Activated naive CD8-positive, alpha-beta T cell treated with anti-CD3 and anti-CD28 coated beads, Interleukin-2, amount 10 ng/mL, durations not matched to agents 7 days and 5 days (primary cell): ENCODE measurements around the gene PUS7. TPM values are rescaled to one million over a fixed set of nuclear protein-coding genes. Genes with fewer than 3 reads are reported as not detected.
"Not testable (repeated sequence)": the region's sequence is repeated elsewhere in the genome, so short reads cannot be mapped to it uniquely, and the experiment has no call there.

Experiments
- ATAC-seq: fragments of 150-1000 bp; cut with Tn5 transposase; one replicate; pipeline ENCODE4 v1.10.0; 2021; ENCODE audit warnings: low read depth, moderate library complexity
- POLR2A ChIA-PET: fragments of 350-600 bp; sonication (Branson Sonifier 250); formaldehyde crosslinking; loops from one replicate; lab custom pipeline; 2021; ENCODE audit warnings: antibody characterized with exemption; lab: Charles Lee
- DNase-seq: peaks from one replicate; pipeline ENCODE4 v3.0.0; 2021
- H3K27ac Mint-ChIP-seq: one replicate; pipeline ENCODE4 v1.8.0; 2022; ENCODE audit warnings: mild to moderate bottlenecking, mixed read lengths
- H3K27me3 Mint-ChIP-seq: one replicate; pipeline ENCODE4 v1.8.0; 2022; ENCODE audit warnings: mild to moderate bottlenecking, moderate library complexity, mixed read lengths
- H3K36me3 Mint-ChIP-seq: one replicate; pipeline ENCODE4 v1.8.0; 2021; ENCODE audit warnings: mild to moderate bottlenecking, mixed read lengths
- H3K4me1 Mint-ChIP-seq: one replicate; pipeline ENCODE4 v1.8.0; 2021; ENCODE audit warnings: mixed read lengths
- H3K4me3 Mint-ChIP-seq: one replicate; pipeline ENCODE4 v1.8.0; 2022; ENCODE audit warnings: mild to moderate bottlenecking, moderate library complexity, mixed read lengths
- H3K9me3 Mint-ChIP-seq: one replicate; pipeline ENCODE4 v1.8.0; 2021; ENCODE audit warnings: mixed read lengths
- total RNA-seq, 2 experiments: library from RNA; stranded (reverse); gene quantifications; one replicate each; pipeline ENCODE4 v1.2.3, GENCODE V29; 2021

PUS7 gene
- total RNA-seq, 2 experiments from 2014 or later, result 8.2 to 9.0 TPM

GRCh38 chr7:105524423-105524822, 2.4 kb upstream of the PUS7 start:
- H3K27me3 Mint-ChIP-seq, H3K9me3 Mint-ChIP-seq, DNase-seq, H3K4me3 Mint-ChIP-seq, H3K36me3 Mint-ChIP-seq, POLR2A ChIA-PET, ATAC-seq, H3K27ac Mint-ChIP-seq: not testable (repeated sequence)
- H3K4me1 Mint-ChIP-seq, result peaks cover 14% of the 10 kb centered on the region

DNA sequence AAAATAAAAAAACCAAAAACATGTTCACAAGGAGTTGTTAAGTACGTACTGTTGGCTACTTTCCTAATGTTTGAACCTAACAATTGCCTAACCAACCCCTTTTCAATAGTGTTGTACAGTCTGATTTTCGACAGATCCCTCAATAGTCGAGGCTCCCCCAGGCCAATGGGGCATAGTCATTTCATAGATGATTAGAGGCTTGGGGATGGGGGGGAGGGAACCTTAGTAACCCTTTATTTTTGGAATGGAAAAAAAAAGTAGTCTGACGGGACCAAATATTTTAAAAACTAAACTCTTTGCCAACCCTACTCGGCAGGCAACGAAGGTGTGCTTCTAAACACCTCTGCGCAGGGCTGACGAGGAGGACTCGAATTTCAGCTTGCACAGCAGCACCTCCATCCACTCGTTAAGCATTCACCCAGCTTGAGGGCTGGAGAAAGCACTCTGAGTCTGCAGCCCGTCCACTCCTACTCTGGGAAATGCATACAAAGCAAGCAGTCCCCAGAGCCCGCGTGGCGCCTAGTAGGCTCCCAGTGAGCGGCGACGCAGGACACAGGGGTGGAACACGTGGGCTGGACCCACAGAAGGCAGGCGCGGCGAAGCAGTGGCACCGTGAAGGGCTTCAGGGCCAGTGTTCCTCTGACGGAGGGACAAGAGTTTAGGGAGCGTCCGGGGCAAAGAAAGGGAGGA, 899 bp downstream of the PUS7 start:
- peak; percentile 27 for ATAC-seq
- DNase-seq, result peak; percentile 66
- H3K36me3 Mint-ChIP-seq, result peaks cover 5% of the 10 kb centered on the region
- H3K4me3 Mint-ChIP-seq, result peak overlapping the region; percentile 97
- H3K4me1 Mint-ChIP-seq, result peaks cover 14% of the 10 kb centered on the region
- no peaks in the 10 kb centered on the region for H3K27me3 Mint-ChIP-seq
- POLR2A ChIA-PET, result interaction anchor here (0.5 to 2.1 kb wide), 2 partner anchors 10 to 513 kb away, joined by 5 to 6 read pairs; no protein-coding TSS in a partner anchor
- no peaks in the 10 kb centered on the region for H3K9me3 Mint-ChIP-seq
- peak overlapping the region; percentile 95 for H3K27ac Mint-ChIP-seq

DNA sequence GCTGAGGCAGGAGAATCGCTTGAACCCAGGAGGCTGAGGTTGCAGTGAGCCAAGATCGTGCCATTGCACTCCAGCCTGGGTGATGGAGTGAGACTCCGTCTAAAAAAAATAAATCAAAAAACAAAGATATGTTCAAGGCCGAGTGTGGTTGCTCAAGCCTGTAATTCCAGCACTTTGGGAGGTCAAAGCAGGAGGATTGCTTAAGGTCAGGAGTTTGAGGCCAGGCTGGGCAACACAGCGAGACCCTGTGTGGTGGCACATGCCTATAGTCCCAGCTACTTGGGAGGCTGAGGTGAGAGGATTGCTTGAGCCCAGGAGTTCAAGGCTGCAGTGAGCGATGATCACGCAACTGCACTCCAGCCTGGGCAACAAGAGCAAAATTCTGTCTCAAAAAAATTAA, 1.5 kb downstream of the PUS7 start:
- not testable (repeated sequence) for H3K36me3 Mint-ChIP-seq, H3K9me3 Mint-ChIP-seq, H3K27me3 Mint-ChIP-seq, H3K4me3 Mint-ChIP-seq, ATAC-seq, H3K27ac Mint-ChIP-seq, DNase-seq
- POLR2A ChIA-PET, result interaction anchor here (0.5 to 2.1 kb wide), 3 partner anchors 11 to 513 kb away, joined by 3 to 6 read pairs (median 5); no protein-coding TSS in a partner anchor
- H3K4me1 Mint-ChIP-seq, result peaks cover 14% of the 10 kb centered on the region

DNA sequence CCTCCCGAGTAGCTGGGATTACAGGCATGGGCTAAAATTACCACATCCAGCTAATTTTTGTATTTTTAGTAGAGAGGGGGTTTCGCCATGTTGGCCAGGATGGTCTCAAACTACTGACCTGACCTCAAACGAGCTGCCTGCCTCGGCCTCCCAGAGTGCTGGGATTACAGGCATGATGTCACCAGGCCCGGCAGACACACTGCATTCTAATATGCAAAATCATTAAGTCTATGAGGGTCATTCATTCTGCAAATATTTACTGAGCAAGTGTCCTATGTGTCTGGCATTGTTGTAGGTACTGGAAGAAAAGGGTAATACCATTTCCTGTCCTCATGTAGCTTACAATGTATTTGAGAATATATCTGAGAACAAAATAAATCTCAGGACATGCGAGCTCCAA, 2.7 kb downstream of the PUS7 start:
- POLR2A ChIA-PET, result interaction anchor here (1.0 kb wide), 1 partner anchor 12 kb away, joined by 4 read pairs; the partner anchor contains the start of gene RINT1
- Mint-ChIP-seq H3K4me1 (peaks cover 17% of the 10 kb centered on the region), H3K9me3 (no peaks in the 10 kb centered on the region), H3K27ac (no peak overlapping the region), H3K4me3 (no peak overlapping the region), H3K36me3 (peaks cover 8% of the 10 kb centered on the region), H3K27me3 (no peaks in the 10 kb centered on the region)
- DNase-seq (no peak), ATAC-seq (no peak)

DNA sequence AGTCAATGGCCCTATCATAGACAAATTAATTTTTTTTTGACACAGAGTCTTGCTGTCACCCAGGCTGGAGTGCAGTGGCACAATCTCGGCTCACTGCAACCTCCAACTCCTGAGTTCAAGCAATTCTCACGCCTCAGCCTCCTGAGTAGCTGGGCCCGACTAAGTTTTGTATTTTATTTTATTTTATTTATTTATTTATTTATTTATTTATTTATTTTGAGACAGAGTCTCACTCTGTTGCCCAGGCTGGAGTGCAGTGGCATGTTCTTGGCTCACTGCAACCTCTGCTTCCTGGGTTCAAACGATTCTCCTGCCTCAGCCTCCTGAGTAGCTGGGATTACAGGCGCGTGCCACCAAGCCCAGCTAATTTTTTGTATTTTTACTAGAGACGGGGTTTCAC, 6.5 kb downstream of the PUS7 start:
- POLR2A ChIA-PET, result interaction anchor here (0.6 kb wide), 1 partner anchor 547 kb away, joined by 3 read pairs; no protein-coding TSS in a partner anchor
- H3K4me3 Mint-ChIP-seq, ATAC-seq, DNase-seq, H3K9me3 Mint-ChIP-seq, H3K36me3 Mint-ChIP-seq, H3K27ac Mint-ChIP-seq, H3K27me3 Mint-ChIP-seq: not testable (repeated sequence)
- peaks cover 21% of the 10 kb centered on the region for H3K4me1 Mint-ChIP-seq

DNA sequence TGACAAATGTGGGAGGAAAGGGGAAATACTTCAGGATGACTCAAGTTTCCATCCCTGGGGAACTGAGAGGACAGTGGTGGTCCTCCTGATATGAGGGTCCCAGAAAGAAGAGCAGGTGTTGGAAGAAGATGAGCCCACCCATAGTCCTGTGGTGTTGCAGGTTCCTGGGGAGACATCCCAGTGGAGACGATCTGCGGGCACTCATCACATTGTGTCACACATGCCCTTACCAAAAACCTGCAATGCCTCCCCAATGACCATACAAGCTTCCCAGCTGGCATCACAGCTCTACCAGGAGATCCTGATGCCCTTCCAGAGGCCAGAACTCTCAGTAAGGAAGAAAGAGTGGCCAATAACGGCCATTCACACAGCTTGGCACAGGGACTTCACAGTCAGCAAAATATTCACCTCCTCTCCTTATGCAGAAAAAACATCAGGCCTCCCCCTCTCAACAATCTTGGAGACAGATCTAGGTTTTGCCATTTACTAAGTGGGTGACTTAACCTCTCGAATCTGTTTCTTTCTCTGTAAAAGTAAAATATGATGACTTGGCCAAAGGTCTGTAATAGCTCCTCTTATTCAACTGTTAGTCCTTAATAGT, 9.0 kb downstream of the PUS7 start:
- POLR2A ChIA-PET, result no interaction called here
- H3K27me3 Mint-ChIP-seq, result no peaks in the 10 kb centered on the region
- H3K9me3 Mint-ChIP-seq, result no peaks in the 10 kb centered on the region
- DNase-seq (no peak), ATAC-seq (no peak)
- no peak overlapping the region for H3K4me3 Mint-ChIP-seq
- H3K4me1 Mint-ChIP-seq, result peaks cover 16% of the 10 kb centered on the region
- H3K36me3 Mint-ChIP-seq, result peaks cover 6% of the 10 kb centered on the region
- peak overlapping the region; percentile 75 for H3K27ac Mint-ChIP-seq

GRCh38 chr7:105512415-105512814, 9.7 kb downstream of the PUS7 start:
- H3K4me3 Mint-ChIP-seq, result no peak overlapping the region
- H3K36me3 Mint-ChIP-seq, result peaks cover 6% of the 10 kb centered on the region
- POLR2A ChIA-PET, result no interaction called here
- no peaks in the 10 kb centered on the region for H3K27me3 Mint-ChIP-seq
- ATAC-seq (no peak), DNase-seq (no peak)
- peaks cover 16% of the 10 kb centered on the region for H3K4me1 Mint-ChIP-seq
- no peaks in the 10 kb centered on the region for H3K9me3 Mint-ChIP-seq
- H3K27ac Mint-ChIP-seq, result peak overlapping the region; percentile 75

DNA sequence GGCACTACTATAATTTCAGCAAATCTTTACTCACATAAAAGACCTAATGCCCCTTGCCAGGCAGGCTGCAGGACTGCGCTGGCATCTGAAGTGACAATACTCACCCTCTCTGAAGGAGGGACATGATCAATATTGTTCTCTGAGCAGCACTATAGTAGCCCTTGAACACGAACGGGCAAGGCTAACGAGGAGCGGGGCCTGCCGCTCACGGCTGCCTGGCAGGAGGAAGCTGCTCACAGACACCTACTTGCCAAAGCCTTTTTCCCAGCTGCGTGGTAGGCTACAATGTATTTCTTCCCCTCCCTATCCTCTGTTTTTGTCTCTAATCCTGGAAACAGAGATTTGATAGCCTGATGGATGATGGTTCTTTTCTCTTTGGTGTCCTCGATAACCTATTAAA, 19.9 kb downstream of the PUS7 start:
- ATAC-seq (no peak), DNase-seq (no peak)
- Mint-ChIP-seq H3K36me3 (peaks cover 13% of the 10 kb centered on the region), H3K4me3 (no peak overlapping the region), H3K27ac (no peak overlapping the region), H3K4me1 (no peaks in the 10 kb centered on the region), H3K9me3 (no peaks in the 10 kb centered on the region), H3K27me3 (no peaks in the 10 kb centered on the region)
- POLR2A ChIA-PET, result no interaction called here

GRCh38 chr7:105497016-105497415, 25.1 kb downstream of the PUS7 start:
- no peak overlapping the region for H3K27ac Mint-ChIP-seq
- POLR2A ChIA-PET, result interaction anchor here (0.6 kb wide), 1 partner anchor 8 kb away, joined by 7 read pairs; no protein-coding TSS in a partner anchor
- H3K36me3 Mint-ChIP-seq, result peaks cover 6% of the 10 kb centered on the region

DNA sequence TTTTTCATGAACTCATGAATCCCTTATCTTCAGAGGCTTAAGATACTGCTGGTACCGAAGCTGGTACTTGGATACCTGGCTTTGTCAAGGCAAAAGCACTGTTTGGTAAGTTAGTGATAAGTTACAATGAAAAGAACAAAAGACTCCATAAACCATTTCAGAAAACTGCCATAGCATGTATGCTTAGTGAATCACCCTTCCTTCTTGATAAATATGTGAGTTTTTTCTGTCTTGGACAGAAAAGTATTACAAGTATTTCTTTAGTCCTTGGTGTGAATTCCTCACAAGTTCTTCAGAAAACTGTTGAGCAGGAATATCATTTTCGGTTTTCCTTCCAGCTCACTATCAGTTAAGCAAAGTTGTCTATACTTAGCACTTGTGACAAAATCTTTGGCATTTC, 25.6 kb downstream of the PUS7 start:
- Mint-ChIP-seq H3K36me3 (peaks cover 5% of the 10 kb centered on the region), H3K27me3 (no peaks in the 10 kb centered on the region), H3K4me3 (no peak overlapping the region), H3K27ac (no peak overlapping the region), H3K4me1 (no peaks in the 10 kb centered on the region), H3K9me3 (no peaks in the 10 kb centered on the region)
- ATAC-seq (no peak), DNase-seq (no peak)
- POLR2A ChIA-PET, result interaction anchor here (0.6 to 0.7 kb wide), 2 partner anchors 7 to 36 kb away, joined by 4 to 7 read pairs; no protein-coding TSS in a partner anchor

More at GRCh38 chr7:105497016-105497415, 25.1 kb downstream of the PUS7 start:
- H3K27me3 Mint-ChIP-seq, result no peaks in the 10 kb centered on the region
- no peak for DNase-seq
- ATAC-seq, result no peak
- no peak overlapping the region for H3K4me3 Mint-ChIP-seq
- no peaks in the 10 kb centered on the region for H3K9me3 Mint-ChIP-seq
- H3K4me1 Mint-ChIP-seq, result no peaks in the 10 kb centered on the region

GRCh38 chr7:105493923-105494315, 28.2 kb downstream of the PUS7 start:
- no peak overlapping the region for H3K4me3 Mint-ChIP-seq
- POLR2A ChIA-PET, result no interaction called here
- peaks cover 2% of the 10 kb centered on the region for H3K36me3 Mint-ChIP-seq
- peaks cover 3% of the 10 kb centered on the region for H3K4me1 Mint-ChIP-seq
- no peaks in the 10 kb centered on the region for H3K27me3 Mint-ChIP-seq
- no peaks in the 10 kb centered on the region for H3K9me3 Mint-ChIP-seq
- ATAC-seq (no peak), DNase-seq (no peak)
- H3K27ac Mint-ChIP-seq, result no peak overlapping the region

DNA sequence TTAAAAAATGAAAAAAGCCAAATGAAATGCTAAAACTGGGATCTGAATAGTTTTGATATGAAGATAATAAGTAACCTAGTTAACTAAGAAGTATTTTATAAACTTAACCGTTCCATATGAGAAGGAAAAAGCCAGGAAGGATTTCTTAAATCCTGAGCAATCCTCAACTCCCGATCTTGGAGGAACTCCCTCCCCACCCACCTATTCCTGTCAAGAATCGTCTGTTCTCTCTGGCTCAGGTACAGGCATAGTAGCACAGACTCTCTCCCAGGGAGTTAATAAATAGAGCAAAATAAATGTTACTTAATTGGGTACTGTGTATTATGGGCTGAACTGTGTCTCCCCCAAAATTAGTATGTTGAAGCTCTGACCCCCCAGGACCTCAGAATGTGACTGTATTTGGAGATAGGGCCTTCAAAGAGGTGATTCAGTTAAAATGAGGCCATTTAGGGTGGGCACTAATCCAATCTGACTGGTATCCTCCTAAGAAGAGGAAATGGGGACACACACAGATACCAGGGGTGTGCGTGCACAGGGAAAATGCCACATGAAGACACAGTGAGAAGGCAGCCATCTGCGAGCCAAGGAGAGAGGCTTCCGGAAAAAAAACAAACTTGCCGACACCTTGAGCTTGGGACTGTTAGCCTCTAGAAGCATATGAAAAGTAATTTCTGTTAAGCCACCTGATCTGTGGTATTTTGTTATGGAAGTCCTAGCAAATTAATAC, 28.7 kb downstream of the PUS7 start:
- DNase-seq, result no peak

DNA sequence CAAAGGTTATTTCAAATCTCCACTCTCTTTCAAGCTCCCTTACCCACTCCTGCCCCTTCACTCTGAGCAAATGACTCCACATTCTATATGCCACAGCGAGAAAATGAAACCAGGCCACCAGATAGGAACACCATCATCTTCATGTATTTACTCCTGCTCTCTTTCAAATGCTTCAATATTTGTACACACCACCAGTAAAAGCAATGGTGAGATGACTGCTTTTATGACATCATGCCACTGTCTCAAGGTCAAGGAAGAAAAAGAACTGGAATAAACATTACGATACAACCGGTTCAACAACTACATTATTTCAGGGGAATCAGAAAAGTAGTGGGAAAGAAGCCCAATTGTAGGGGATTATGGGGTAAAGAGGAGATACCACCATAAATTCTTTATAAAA, 32.7 kb downstream of the PUS7 start:
- POLR2A ChIA-PET, result interaction anchor here (0.7 kb wide), 1 partner anchor 7 kb away, joined by 7 read pairs; no protein-coding TSS in a partner anchor
- Mint-ChIP-seq H3K27ac (no peak overlapping the region), H3K4me1 (peaks cover 3% of the 10 kb centered on the region), H3K36me3 (peaks cover 3% of the 10 kb centered on the region), H3K4me3 (no peak overlapping the region), H3K27me3 (no peaks in the 10 kb centered on the region), H3K9me3 (no peaks in the 10 kb centered on the region)
- ATAC-seq (no peak), DNase-seq (no peak)

More for the DNA sequence above, 28.7 kb downstream of the PUS7 start:
- Mint-ChIP-seq H3K36me3 (no peaks in the 10 kb centered on the region), H3K4me3 (no peak overlapping the region), H3K27me3 (no peaks in the 10 kb centered on the region), H3K9me3 (no peaks in the 10 kb centered on the region), H3K4me1 (peaks cover 3% of the 10 kb centered on the region), H3K27ac (no peak overlapping the region)
- no peak for ATAC-seq
- POLR2A ChIA-PET, result no interaction called here
